H1 (cell line): ENCODE results near the gene PAQR4.
A peak's percentile ranks its signal among the peaks of the same experiment; 100 is the strongest.

Source experiments
- CEBPB ChIP-seq: IDR thresholded peaks from 2 replicates; pipeline ENCODE4 v1.6.1; 2012; ENCODE audit warnings: low read depth, low read length
- CTCF ChIP-seq, 3 experiments: IDR thresholded peaks; 1 replicate in 2 of 3; 2 replicates in 1 of 3; pipeline versions ENCODE4 v1.5.1 to v1.6.1; 2011; ENCODE audit warnings: low read length in 3 of 3, mild to moderate bottlenecking in 3 of 3, inconsistent platforms in 2 of 3, low read depth in 1 of 3, moderate library complexity in 1 of 3; ENCODE audit not compliant: insufficient read depth in 1 of 3; ENCODE audit errors: control extremely low read depth in 1 of 3
- GABPA ChIP-seq: IDR thresholded peaks from 2 replicates; pipeline ENCODE4 v1.6.1; 2011; ENCODE audit warnings: mild to moderate bottlenecking, low read length, moderate library complexity, borderline replicate concordance; ENCODE audit not compliant: insufficient read depth
- JUN ChIP-seq: IDR thresholded peaks from 2 replicates; pipeline ENCODE4 v1.6.1; 2011; ENCODE audit warnings: low read depth, mild to moderate bottlenecking, improper control_type of control experiment, low read length
- JUND ChIP-seq: IDR thresholded peaks from 2 replicates; pipeline ENCODE4 v1.6.1; 2011; ENCODE audit warnings: mild to moderate bottlenecking, improper control_type of control experiment, low read length
- POLR2A ChIP-seq, 2 experiments: IDR thresholded peaks; 1 replicate in 1 of 2; 2 replicates in 1 of 2; pipeline ENCODE4 v1.6.1; 2011; ENCODE audit warnings: low read depth in 2 of 2, low read length in 2 of 2, mild to moderate bottlenecking in 2 of 2; ENCODE audit errors: control extremely low read depth in 1 of 2
- POLR2AphosphoS5 ChIP-seq: IDR thresholded peaks from 2 replicates; pipeline ENCODE4 v1.6.1; 2011; ENCODE audit warnings: low read depth, low read length
- RAD21 ChIP-seq, 2 experiments: IDR thresholded peaks in 1 of 2; conservative IDR thresholded peaks in 1 of 2; 2 replicates each; pipeline ENCODE4 v1.6.1; 2011; ENCODE audit warnings: low read depth in 2 of 2, low read length in 2 of 2, improper control_type of control experiment in 1 of 2, inconsistent platforms in 1 of 2, mild to moderate bottlenecking in 1 of 2, moderate library complexity in 1 of 2
- SP4 ChIP-seq: IDR thresholded peaks from 2 replicates; pipeline ENCODE4 v1.6.1; 2012; ENCODE audit warnings: low read length, inconsistent platforms
- SUZ12 ChIP-seq: fragments of 200-600 bp; sonication (generic); IDR thresholded peaks from 2 replicates; pipeline ENCODE4 v1.6.1; 2012; ENCODE audit warnings: mild to moderate bottlenecking, inconsistent platforms, low read length, moderate library complexity, mixed read lengths
- TAF1 ChIP-seq: IDR thresholded peaks from 2 replicates; pipeline ENCODE4 v1.6.1; 2011; ENCODE audit warnings: mild to moderate bottlenecking, low read depth, low read length
- ZNF274 ChIP-seq: IDR thresholded peaks from 2 replicates; pipeline ENCODE4 v1.7.0; 2012; ENCODE audit warnings: low read length, borderline replicate concordance; ENCODE audit errors: extremely low read depth

DNA sequence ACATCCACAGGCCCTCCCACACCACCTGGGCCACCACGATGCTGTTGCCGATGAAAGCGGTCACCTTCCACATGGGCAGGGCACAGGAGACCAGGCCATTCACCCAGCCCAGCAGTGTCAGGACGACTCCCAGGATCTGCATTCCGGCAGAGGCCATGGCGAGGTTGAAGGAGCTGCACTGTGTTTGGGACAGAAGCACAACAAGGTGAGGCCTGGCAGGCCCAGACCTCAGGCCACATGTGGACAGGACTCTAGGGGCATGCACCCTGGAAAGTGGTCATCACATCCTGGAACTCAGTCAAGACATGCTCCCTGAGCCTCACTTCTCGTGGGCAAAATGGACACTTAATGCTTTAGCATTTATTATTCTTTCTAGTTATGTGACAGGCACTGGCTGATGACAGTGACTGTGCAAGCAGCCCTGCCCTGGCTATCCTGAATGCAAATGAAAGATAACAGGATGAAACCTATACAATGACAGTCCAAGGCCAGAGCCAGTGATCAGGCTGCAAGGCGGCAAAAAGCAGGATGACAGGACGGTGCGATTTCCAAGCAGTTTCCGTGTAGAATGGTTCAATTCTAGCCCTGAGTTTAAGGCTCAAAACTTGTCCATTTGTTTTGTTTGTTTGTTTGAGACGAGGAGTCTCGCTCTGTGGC is 46.8 kb downstream of the PAQR4 start:
- no peak for TF ChIP-seq ZNF274
- no peak for TF ChIP-seq SUZ12
- TF ChIP-seq SP4 = no peak
- TF ChIP-seq CTCF (IDR thresholded peaks at IDR 0.05; ENCODE audit: control extremely low read depth in 1 of 3, insufficient read depth in 1 of 3, low read depth in 1 of 3, low read length in 3 of 3) = no peak
- no peak for TF ChIP-seq TAF1
- TF ChIP-seq CEBPB = no peak
- TF ChIP-seq RAD21 (IDR thresholded peaks at IDR 0.05 in 1 of 2, conservative IDR thresholded peaks at IDR 0.05 in 1 of 2; ENCODE audit: low read depth in 2 of 2, low read length in 2 of 2) = no peak
- TF ChIP-seq JUN = no peak
- peak; percentile 38 to 41; a peak in 2 of 3 replicates for TF ChIP-seq POLR2A (IDR thresholded peaks at IDR 0.05; ENCODE audit: control extremely low read depth in 1 of 2, low read depth in 2 of 2, low read length in 2 of 2)
- TF ChIP-seq GABPA = no peak
- no peak for TF ChIP-seq JUND
- peak; percentile 85 for TF ChIP-seq POLR2AphosphoS5
